GM18508 (cell line): ENCODE data around the gene DCBLD1.

Source experiments
- ATAC-seq: cut with Tn5 transposase; IDR thresholded peaks from one replicate; pipeline ENCODE4 v1.9.1; 2021; ENCODE audit warnings: moderate number of reproducible peaks; ENCODE audit not compliant: insufficient read depth, unreplicated experiment

Gene DCBLD1

GRCh38 chr6:117520603-117521395, 38.3 kb downstream of the DCBLD1 start:
- no peak for ATAC-seq

GRCh38 chr6:117521791-117522502, 39.5 kb downstream of the DCBLD1 start:
- ATAC-seq: no peak

GRCh38 chr6:117525607-117526006, 43.1 kb downstream of the DCBLD1 start:
- no peak for ATAC-seq

GRCh38 chr6:117530467-117531242, 48.2 kb downstream of the DCBLD1 start:
- no peak for ATAC-seq

GRCh38 chr6:117531346-117531745, 48.9 kb downstream of the DCBLD1 start:
- ATAC-seq: no peak

- no peak for ATAC-seq
Measured at GRCh38 chr6:117531809-117532725, 49.6 kb downstream of the DCBLD1 start.

- ATAC-seq: no peak
Measured at GRCh38 chr6:117533775-117534174, 51.3 kb downstream of the DCBLD1 start.

- no peak for ATAC-seq
Measured at GRCh38 chr6:117534974-117535373, 52.5 kb downstream of the DCBLD1 start.

- ATAC-seq: no peak
Measured at GRCh38 chr6:117536317-117536716, 53.8 kb downstream of the DCBLD1 start.

GRCh38 chr6:117538615-117539014, 56.1 kb downstream of the DCBLD1 start:
- no peak for ATAC-seq

GRCh38 chr6:117540670-117541069, 58.2 kb downstream of the DCBLD1 start:
- no peak for ATAC-seq

- no peak for ATAC-seq
Measured at GRCh38 chr6:117542493-117542892, 60.0 kb downstream of the DCBLD1 start.

GRCh38 chr6:117544716-117545115, 62.2 kb downstream of the DCBLD1 start:
- ATAC-seq: no peak

- ATAC-seq: no peak
Measured at GRCh38 chr6:117545161-117545595, 62.7 kb downstream of the DCBLD1 start.

GRCh38 chr6:117546674-117547073, 64.2 kb downstream of the DCBLD1 start:
- ATAC-seq: no peak

GRCh38 chr6:117547688-117548621, 65.5 kb downstream of the DCBLD1 start:
- ATAC-seq: no peak

GRCh38 chr6:117548797-117549301, 66.4 kb downstream of the DCBLD1 start:
- no peak for ATAC-seq

- no peak for ATAC-seq
Measured at GRCh38 chr6:117549611-117550010, 67.1 kb downstream of the DCBLD1 start.
